Activated T-helper 9 cell treated with anti-CD3 and anti-CD28 coated beads, Interleukin-2, amount 50 U/mL, for 16 hours (primary cell): Measurements from ENCODE around the gene NR3C1.

Source experiments
- DNase-seq: peaks from one replicate; pipeline ENCODE4 v3.0.0-alpha.2; 2020; ENCODE audit warnings: low read depth

The NR3C1 gene

DNA sequence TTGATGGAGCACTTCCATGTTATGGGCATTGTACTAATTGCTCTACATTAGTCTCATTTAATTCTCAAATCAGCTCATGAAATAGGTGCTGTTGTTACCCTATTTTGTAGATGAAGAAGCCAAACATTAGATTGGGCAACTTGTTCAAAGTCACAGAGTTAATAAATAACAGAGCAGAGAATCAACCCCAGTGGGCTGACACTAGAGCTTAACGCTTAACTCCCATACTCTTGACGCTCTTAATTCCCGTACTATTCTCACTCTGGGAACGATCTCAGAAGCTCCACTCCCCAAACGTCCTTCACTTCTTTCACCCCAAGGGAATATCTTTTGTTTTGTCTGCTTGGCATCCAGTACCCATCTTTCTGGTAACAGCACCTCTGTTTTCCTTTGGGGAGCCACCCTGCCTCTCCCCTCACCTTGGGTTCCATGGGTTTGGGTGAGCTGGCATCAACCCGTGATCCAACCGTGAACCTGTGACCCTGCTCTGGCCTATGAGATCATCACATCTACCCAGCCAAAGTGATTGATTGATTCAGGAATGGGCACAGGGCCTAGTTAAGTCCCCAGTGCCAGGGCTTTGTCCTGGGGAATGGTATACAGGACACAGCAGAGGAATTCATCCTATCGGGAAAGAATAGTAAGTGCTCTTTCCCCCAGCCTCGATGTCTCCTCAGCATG, 169.2 kb downstream of the NR3C1 start:
- DNase-seq: no peak

DNA sequence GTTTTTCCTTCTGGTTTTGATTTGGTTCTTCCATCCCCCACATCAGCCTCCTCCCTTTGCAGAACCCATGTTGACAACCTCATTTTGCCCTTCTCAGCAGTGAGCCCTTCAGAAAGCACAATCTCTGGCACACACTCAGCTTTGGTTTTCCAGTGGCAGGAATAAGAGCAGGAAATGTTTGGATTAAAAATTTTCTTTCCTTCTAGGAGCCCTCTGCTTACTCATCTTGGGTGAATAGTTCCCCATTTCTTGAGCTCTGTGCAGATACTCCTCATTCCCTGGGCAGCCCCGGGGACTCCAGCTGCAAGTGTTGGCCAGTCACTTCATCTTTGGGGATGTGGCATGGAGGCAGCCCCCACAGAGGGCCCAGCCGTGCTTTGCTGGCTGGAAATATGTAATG, 170.5 kb downstream of the NR3C1 start:
- no peak for DNase-seq

DNA sequence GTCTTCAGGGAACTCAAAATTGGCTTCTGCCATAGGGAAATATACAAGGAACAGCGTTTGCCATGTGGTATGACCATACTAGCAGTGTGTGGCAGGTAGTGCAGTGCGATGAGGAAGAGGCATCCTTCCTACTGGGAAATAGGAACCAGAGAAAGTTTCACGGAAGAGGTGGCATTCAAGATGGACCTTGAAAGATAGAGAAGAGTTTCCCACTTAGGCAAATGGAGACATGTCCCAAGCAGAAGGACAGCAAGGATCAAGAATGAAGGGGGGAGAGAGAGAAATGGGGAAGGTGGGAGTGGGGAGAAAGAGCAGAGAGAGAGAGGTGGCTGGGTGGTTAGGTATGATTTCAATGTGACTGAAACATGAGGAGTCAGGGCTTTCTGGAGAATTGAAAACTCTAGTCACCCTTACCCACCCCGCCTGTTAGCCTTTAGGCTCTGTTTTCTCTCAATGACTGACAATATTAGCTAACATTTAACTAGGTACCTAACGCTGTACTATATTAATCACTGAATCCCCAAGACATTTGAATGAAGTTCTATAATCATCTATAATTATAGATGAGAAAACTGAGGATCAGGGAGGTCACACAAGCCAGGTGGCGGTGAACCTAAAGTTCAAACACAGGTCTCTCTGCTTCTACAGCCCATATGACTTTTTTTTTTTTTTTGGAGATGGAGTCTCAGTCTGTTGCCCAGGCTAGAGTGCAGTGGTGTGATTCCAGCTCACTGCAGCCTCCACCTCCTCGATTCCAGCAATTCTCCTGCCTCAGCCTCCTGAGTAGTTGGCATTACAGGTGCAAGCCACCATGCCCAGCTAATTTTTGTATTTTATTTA, 171.3 kb downstream of the NR3C1 start:
- DNase-seq: no peak

DNA sequence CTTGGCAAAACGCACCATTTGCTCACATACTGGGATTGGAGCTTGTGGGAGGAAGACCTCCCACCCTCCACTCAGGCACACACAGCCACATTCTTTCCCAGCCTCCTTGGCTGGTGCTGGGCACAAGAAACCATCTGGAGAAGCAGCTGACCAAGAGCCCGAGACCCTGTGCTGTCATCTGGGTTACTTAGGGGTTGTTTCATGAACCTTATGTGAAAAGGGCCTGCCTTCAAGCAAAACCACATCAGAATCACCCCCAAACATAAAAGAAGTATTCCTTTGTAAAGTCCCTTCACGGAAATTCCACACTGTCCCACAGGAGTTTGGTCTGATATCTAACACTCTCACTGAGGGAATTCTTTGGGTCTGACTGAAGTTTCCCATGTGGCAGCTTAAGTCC, 172.1 kb downstream of the NR3C1 start:
- no peak for DNase-seq

DNA sequence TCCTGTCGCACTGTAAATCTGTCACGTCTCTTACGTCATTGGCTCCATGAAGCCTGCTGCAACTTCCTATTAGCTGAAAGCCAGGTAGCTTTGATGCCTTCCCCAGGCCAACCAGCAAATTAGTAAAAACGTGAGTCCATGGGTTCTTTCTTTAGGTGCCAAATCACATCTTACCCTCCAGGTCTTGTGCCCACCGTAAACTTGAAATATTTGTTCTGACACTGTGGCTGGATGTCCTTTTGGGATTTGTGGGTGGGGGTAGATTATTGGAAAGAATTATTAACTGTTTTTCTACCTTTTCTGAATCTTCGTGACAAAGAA, 172.8 kb downstream of the NR3C1 start:
- DNase-seq: no peak

DNA sequence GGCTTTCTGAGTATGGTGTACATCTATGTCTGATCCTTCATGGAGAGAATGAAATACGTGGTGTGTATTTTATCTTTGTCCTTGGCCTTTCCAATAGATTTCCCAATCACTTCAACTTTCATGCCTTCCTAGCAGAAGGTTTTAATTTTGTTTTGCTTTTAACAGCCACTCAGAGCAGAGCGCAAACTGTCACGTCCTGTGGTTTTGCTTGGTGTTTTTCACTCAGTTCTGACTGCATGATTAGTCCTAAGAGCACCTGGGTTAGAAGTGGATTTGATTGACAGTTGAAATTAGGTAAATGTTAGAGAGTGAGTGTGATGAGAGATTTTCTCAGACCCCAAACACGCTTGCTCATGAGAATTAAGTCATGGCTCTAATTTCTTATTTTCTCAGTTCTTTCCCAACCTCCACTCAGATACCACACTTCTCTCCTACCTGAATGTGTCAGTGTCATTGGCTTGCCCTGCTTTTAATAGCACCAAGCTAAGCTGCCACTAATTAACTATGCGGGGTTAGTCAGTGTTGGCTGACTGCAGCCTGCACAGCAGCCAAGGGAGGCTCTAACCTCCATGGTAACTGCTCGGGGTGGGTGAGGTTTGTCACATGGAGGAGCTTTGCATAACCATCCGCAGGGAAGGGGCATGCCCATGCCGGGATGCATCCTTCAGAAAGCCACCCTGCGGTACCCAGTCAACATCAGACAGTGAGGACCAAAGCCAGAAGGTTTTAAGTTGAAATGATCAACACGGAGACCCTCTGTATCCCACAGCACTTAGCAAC, 173.4 kb downstream of the NR3C1 start:
- DNase-seq: no peak

DNA sequence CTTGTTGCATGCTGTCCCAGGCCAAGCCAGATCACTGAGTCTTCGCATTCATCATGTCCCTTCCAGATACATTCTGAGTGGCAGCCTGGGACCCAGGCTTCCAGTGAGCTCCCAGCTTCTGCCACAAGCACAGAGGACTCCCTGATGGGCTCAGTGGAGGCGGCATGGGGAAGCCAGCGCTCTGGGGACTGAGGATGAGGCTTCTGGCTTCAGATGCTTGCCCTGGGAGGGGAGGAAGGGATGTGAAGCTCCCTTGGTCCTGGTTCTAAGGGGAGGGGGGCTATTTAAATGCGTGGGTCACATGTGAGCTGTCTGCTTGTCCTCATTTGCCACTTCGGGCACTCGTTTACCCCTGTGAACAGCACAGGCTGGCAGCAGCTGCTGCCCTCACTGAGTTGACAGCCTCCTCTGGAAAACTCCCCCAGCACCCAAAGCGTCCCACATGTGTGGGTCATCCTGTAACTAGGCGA, 174.0 kb downstream of the NR3C1 start:
- DNase-seq: no peak

DNA sequence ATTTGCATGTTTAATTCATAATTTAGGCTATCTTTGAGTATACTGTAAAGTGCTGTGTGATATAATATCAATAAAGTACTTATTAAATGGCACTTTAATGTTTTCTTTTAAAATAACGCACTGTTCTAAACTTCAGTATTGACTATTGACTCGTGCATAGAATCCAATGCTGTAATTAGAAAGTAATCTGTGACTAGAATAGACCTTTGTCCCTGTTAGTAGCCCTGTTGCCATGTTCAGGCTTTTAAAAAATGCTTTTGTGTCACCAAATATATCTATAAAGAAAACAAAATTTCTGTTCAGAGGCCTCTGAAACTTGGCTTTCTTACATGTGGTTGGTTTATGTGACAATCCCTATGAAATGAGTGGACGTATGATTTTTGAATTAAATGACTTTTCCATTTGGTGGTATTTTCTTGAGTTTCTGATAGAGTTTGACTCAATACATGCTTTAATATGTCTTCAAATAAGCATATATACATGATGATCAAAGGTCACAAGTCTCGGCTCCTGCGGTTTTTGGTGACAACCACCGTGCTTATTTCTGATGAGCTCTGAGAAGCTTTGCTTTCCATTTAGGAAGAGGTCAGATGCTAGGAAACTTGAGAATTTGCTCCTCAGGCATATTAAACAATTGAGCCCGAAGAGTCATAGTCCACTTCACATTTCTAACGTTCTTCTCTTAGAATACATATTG, 174.7 kb downstream of the NR3C1 start:
- DNase-seq: no peak
